GM19397 (cell line): ENCODE data around the gene TCF21.
"Not testable (repeated sequence)": the region's sequence is repeated elsewhere in the genome, so short reads cannot be mapped to it uniquely, and the experiment has no call there.

Experiments used
- ATAC-seq: cut with Tn5 transposase; IDR thresholded peaks from one replicate; pipeline ENCODE4 v1.9.1; 2021; ENCODE audit warnings: mild to moderate bottlenecking, moderate library complexity; ENCODE audit not compliant: unreplicated experiment

TCF21 gene

DNA sequence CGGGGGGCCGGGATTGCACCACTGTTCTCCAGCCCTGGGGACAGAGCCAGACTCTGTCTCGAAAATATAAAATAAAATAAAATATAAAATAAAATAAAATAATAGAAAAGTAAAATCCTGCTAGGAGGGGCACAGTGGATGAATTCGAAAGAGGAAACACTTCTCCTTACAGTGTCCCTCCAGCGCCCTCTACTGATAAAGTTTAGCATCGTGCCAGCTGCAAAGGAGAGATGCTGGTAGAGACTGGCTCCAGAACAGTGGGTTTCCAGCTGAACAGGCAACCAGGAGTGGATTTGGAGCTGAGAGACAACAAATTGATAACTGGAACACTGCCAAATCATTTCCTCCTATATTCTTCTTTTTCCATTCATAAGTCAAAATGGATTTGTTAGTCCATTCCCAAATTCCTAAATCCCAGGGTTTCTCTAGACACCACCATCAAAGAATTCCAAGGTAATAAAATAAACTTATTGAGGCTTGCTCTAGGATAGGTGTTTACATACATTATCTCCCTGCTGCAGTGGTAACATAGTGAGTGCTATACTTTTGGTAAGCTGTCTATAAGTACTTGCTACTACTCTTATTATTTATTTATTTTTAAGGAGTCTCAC is 32.4 kb downstream of the TCF21 start:
- peak; percentile 56 for ATAC-seq

DNA sequence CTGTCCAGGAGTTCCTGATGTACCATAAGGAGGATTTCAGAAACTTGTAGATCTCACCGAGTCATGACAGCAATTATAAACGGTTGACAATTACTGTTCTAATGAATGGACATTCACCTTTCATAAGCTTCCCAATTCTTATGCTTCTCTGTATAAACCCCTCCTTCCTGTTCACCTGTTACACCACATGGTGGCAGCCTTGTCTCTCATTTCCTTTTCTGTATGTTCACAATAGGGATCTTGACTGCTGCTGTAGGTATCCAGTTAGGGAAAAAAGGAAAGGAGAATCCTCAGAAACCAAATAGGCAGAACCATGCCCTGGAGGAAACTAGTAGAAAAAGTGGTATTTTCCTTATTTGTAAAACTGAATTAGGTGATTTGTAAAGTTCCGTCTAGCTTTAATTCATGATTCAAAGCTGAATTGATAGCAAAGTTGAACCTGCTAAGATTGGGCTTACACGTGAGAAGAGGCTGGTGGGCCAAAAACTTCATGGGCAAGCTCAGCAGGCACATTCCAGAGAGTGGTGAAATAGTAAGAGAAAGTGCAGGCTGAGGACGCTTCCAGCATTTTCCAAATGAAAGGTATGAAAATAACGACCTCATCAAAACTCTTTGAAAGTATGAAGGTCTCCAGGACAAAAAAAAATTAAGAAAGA is 35.2 kb downstream of the TCF21 start:
- ATAC-seq, result peak; percentile 81

DNA sequence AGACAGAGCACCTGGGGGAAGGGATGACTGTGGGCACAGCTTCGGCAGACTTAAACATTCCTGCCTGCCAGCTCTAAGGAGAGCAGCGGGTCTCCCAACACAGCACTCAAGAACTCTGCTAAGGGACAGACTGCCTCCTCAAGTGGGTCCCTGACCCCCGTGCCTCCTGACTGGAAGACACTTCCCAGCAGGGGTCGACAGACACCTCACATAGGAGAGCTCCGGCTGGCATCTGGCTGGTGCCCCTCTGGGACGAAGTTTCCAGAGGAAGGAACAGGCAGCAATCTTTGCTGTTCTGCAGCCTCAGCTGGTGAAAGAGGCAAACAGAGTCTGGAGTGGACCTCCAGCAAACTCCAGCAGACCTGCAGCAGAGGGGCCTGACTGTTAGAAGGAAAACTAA is 42.3 kb downstream of the TCF21 start:
- ATAC-seq, result not testable (repeated sequence)

DNA sequence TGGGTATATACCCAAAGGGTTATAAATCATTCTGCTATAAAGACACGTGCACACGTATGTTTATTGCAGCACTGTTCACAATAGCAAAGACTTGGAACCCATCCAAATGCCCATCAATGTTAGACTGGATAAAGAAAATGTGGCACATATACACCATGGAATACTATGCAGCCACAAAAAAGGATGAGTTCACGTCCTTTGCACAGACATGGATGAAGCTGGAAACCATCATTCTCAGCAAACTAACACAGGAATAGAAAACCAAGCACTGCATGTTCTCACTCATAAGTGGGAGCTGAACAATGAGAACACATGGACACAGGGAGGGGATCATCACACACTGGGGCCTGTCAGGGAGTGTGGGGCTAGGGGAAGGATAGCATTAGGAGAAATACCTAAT is 47.4 kb downstream of the TCF21 start:
- not testable (repeated sequence) for ATAC-seq

DNA sequence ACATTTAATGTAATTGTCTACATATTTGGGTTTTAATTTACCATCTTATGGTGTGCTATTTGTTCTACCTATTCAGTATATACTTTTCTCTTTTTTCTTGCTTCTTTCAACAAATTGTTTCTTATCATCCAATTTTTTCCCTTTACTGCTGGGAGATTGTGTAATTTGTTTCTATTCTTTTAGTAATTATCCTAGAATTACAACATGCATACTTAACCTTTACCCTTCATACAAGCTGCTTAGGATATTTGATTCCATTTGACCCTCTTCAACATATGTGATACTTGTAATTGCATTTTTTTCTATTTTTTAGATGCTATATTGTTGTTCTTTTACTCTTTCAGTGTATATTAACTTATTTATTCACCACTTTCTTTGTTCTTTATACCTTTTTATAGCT is 49.0 kb downstream of the TCF21 start:
- ATAC-seq, result no peak

DNA sequence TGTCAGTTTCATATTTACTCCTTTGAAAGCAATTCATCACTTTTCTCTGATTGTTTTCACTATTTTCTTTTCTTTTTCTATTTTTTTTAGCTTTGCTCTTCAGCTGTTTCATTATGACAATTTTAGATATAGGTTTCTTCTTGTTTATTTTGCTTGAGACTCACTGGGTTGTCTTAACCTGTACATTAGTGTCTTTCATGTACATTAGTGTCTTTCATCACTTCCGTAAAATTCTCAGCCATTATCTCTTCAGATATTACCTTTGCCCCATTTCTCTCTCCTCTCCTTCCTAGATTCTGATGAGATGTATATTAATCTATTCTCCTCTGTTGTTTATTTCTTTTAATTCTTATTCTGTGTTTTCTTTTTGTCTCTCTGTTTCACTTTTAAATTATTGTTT is 49.6 kb downstream of the TCF21 start:
- no peak for ATAC-seq

DNA sequence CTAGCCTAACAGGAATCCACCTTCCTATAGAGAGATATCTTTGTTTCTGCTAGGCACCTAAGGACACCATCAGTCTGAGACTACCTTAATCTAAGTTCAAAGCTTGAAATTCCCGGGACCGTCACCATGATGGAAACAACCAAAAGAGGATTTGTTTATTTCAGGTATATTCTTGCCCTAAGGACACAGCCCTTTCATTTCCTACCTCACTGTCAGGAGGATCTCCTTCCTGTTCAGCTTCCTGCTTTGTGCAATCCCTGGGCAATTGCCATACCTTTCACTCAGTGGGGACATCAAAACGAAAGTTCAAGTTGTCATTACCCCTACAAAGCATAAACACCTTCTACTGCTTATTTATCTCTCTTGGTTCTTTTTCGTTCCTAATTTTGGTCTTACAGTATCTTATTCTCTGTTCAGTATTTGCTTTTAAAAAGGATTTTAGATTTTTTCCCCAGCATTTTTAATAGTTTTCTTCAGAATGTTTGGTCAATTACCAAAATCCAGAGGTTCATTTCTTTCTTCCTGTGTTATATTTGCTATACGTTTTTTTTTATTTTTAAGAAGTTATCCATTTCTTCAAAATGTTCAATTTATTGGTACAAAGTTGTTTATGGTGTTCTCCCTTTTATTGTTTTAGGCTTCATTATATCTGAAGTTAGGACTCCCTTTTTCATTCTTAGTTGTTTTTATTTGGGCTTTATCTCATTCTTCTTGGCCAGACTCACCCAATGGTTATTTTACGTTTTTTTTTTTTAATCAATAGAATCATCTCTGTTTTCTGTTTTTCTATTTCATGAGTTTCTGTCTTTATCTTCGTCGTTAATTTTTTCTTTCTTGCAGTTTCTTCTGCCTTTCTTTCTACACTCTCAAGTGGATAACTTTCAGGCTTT is 51.1 kb downstream of the TCF21 start:
- ATAC-seq, result no peak
